ENCODE measurements around the gene CPNE4.

GRCh38 chr3:131549340-131549739 is 485.5 kb downstream of the CPNE4 start:
- TF ChIP-seq FOXP2 (optimal IDR thresholded peaks at IDR 0.05; ENCODE audit: control extremely low read depth, extremely low read length, insufficient read depth) (no peak), POLR2AphosphoS5 (IDR thresholded peaks at IDR 0.05; ENCODE audit: borderline replicate concordance, low read depth, low read length) (no peak)

Data from SK-N-MC (cell line).